Panc1 (cell line): ENCODE results near the gene EIF4ENIF1. TPM values are rescaled to one million over a fixed set of nuclear protein-coding genes. Genes with fewer than 3 reads are reported as not detected.

ENCODE experiments used
- ATAC-seq: fragments of 200-7000 bp; cut with Tn5 transposase; 2 replicates; pipeline ENCODE4 v1.9.1; 2020; ENCODE audit warnings: mild to moderate bottlenecking, moderate library complexity
- BruUV-seq: library from RNA; stranded (reverse); fragments of 400-500 nt; replicated peaks from 2 replicates; lab custom pipeline; 2021; lab: Mats Ljungman, UMichigan
- CTCF ChIA-PET: fragments of 300-600 bp; sonication (Branson Sonifier 250); formaldehyde crosslinking; loops from one replicate; lab custom pipeline; 2022; ENCODE audit warnings: antibody characterized with exemption; lab: Charles Lee
- POLR2A ChIA-PET: fragments of 300-600 bp; sonication (Branson Sonifier 250); formaldehyde crosslinking; loops from one replicate; lab custom pipeline; 2022; ENCODE audit warnings: antibody characterized with exemption; lab: Charles Lee
- DNase-seq: peaks from one replicate; pipeline ENCODE4 v3.0.0-alpha.2; 2010; ENCODE audit warnings: low read depth, low spot score
- H3K27ac ChIP-seq: 2 replicates; pipeline ENCODE4 v1.5.1; 2011; ENCODE audit warnings: mild to moderate bottlenecking, low read length, inconsistent platforms
- H3K27me3 ChIP-seq: fragments of 200-500 bp; sonication (Bioruptor generic); 2 replicates; pipeline ENCODE4 v1.6.0; 2014; ENCODE audit warnings: low read length, inconsistent platforms; ENCODE audit not compliant: control insufficient read depth, insufficient read depth
- H3K36me3 ChIP-seq: fragments of 200-500 bp; sonication (Bioruptor generic); 2 replicates; pipeline ENCODE4 v1.5.1; 2014; ENCODE audit warnings: inconsistent platforms, mild to moderate bottlenecking, low read length, moderate library complexity; ENCODE audit not compliant: control insufficient read depth, insufficient read depth
- H3K4me1 ChIP-seq: 2 replicates; pipeline ENCODE4 v1.5.1; 2011; ENCODE audit warnings: inconsistent platforms, mild to moderate bottlenecking, low read length, moderate library complexity; ENCODE audit not compliant: control insufficient read depth, insufficient read depth
- H3K4me3 ChIP-seq, 2 experiments: 2 replicates each; pipeline ENCODE4 v1.5.1; 2011 to 2012; ENCODE audit warnings: low read depth in 2 of 2, low read length in 2 of 2, mild to moderate bottlenecking in 2 of 2, inconsistent platforms in 1 of 2, moderate library complexity in 1 of 2
- H3K9me3 ChIP-seq: fragments of 200-500 bp; sonication (Bioruptor generic); 2 replicates; pipeline ENCODE4 v1.5.1; 2014; ENCODE audit warnings: low read depth, mild to moderate bottlenecking, inconsistent platforms, low read length, moderate library complexity; ENCODE audit not compliant: control insufficient read depth, insufficient read depth
- POLR2AphosphoS5 ChIP-seq: IDR thresholded peaks from 2 replicates; pipeline ENCODE4 v1.6.1; 2012; ENCODE audit warnings: mild to moderate bottlenecking, low read depth, low read length, moderate library complexity
- REST ChIP-seq, 2 experiments: IDR thresholded peaks; 2 replicates each; pipeline ENCODE4 v1.6.1; 2011 to 2012; ENCODE audit warnings: low read depth in 2 of 2, control low read depth in 1 of 2, low read length in 1 of 2, mild to moderate bottlenecking in 1 of 2, moderate library complexity in 1 of 2; ENCODE audit not compliant: insufficient read depth in 1 of 2
- SIN3A ChIP-seq: IDR thresholded peaks from 2 replicates; pipeline ENCODE4 v1.6.1; 2012; ENCODE audit warnings: low read depth, mild to moderate bottlenecking, low read length, moderate library complexity, borderline replicate concordance; ENCODE audit not compliant: insufficient read depth
- TCF7L2 ChIP-seq: IDR thresholded peaks from 2 replicates; pipeline ENCODE4 v1.6.1; 2011; ENCODE audit warnings: mild to moderate bottlenecking, low read depth, low read length, inconsistent platforms
- in situ Hi-C: cut with HindIII; loops from 2 replicates; pipeline ENCODE4 v1.10.0; 2016; ENCODE audit warnings: low sequenced_read_pairs, low pct_unique_long_range_greater_than_20kb
- intact Hi-C: fragments of 100-400 bp; cut with micrococcal nuclease; formaldehyde crosslinking; loops from one replicate; pipeline ENCODE4 v1.10.0; 2022; ENCODE audit not compliant: unreplicated experiment
- total RNA-seq: library from RNA; stranded (reverse); gene quantifications from one replicate; pipeline ENCODE4 v1.2.1, GENCODE V29; 2021; ENCODE audit not compliant: unreplicated experiment
- TF ChIP-seq, protein P1 (sequence below): fragments of 450-650 bp; IDR thresholded peaks from 2 replicates; pipeline ENCODE4 v1.5.1; 2017; ENCODE audit warnings: mild to moderate bottlenecking

Gene EIF4ENIF1
- total RNA-seq, 1 experiment from 2014 or later, result 23.3 TPM

DNA sequence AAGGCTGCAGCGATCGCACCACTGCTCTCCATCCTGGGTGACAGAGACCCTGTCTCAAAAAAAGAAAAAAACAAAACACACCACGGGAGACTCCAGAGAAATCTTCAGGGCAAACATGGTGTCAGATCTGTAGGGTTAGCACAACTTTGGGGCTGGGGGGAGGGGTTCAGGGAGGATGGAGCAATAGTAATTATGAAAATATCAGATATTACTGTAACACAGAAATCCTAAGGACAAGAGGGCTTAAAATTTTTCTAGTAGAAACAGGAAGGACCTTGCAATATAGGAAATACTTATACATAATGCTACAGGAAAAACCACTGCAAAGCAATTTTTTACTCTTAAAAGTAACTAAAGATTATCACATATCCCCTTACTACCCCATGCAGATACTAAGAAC is 13.8 kb downstream of the EIF4ENIF1 start:
- no TSS peak for BruUV-seq
- Histone ChIP-seq H3K9me3 (no peaks in the 10 kb centered on the region), H3K36me3 (peaks cover 8% of the 10 kb centered on the region), H3K27ac (no peak overlapping the region), H3K27me3 (no peaks in the 10 kb centered on the region), H3K4me1 (no peaks in the 10 kb centered on the region), H3K4me3 (no peak overlapping the region)
- intact Hi-C loops (no loop called here), in situ Hi-C loops (no loop called here)
- no peak for ATAC-seq
- DNase-seq, result no peak
- POLR2A ChIA-PET, result no interaction called here
- TF ChIP-seq SIN3A (no peak), POLR2AphosphoS5 (no peak), TCF7L2 (no peak), REST (IDR thresholded peaks at IDR 0.05; ENCODE audit: insufficient read depth in 1 of 2, low read depth in 2 of 2, low read length in 1 of 2) (no peak)
- TF ChIP-seq, protein P1, sequence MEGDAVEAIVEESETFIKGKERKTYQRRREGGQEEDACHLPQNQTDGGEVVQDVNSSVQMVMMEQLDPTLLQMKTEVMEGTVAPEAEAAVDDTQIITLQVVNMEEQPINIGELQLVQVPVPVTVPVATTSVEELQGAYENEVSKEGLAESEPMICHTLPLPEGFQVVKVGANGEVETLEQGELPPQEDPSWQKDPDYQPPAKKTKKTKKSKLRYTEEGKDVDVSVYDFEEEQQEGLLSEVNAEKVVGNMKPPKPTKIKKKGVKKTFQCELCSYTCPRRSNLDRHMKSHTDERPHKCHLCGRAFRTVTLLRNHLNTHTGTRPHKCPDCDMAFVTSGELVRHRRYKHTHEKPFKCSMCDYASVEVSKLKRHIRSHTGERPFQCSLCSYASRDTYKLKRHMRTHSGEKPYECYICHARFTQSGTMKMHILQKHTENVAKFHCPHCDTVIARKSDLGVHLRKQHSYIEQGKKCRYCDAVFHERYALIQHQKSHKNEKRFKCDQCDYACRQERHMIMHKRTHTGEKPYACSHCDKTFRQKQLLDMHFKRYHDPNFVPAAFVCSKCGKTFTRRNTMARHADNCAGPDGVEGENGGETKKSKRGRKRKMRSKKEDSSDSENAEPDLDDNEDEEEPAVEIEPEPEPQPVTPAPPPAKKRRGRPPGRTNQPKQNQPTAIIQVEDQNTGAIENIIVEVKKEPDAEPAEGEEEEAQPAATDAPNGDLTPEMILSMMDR, result no peak
- CTCF ChIA-PET, result no interaction called here

DNA sequence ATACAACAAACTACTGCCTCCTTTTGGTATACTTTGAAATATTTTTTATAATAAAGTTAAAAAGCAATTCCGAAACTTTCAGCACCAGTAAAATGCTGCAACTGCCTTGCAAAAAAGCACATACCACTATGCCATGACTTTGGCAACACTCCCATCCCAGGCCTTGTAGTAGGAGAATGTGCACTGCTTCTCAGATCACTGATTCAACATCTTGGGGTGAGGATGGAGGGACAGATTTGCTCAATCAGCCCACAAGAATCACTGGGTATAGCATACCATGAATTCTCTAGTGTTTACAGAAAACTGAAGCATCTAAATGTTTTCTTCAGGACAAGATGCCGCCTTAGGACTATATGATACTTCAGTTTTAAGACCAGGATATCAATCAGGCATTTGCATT is 14.9 kb downstream of the EIF4ENIF1 start:
- H3K4me1 ChIP-seq, result no peaks in the 10 kb centered on the region
- H3K9me3 ChIP-seq, result no peaks in the 10 kb centered on the region
- ChIA-PET POLR2A (no interaction called here), CTCF (no interaction called here)
- no peak for TF ChIP-seq SIN3A
- no peak for TF ChIP-seq POLR2AphosphoS5
- H3K27ac ChIP-seq, result no peak overlapping the region
- H3K4me3 ChIP-seq, result no peak overlapping the region
- H3K36me3 ChIP-seq, result peaks cover 5% of the 10 kb centered on the region
- intact Hi-C loops, result no loop called here
- no peaks in the 10 kb centered on the region for H3K27me3 ChIP-seq
- DNase-seq (no peak), ATAC-seq (no peak)
- in situ Hi-C loops, result no loop called here
- BruUV-seq, result no TSS peak

DNA sequence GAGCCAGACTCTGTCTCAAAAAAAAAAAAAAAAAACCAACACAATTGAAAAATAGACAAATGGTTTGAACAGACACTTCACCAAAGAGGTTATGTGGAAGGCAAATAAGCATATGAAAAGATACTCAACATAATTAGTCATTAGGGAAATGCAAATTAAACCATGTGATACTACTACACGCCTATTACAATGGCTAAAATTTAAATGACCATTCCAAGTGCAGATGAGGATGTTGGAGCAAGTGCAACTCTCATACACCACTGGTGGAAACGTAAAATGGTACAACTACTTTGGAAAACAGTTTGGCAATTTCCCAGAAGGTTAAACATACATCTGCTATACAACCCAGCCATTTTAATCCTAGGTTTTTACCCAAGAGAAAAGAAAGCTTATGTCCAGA is 24.3 kb downstream of the EIF4ENIF1 start:
- Histone ChIP-seq H3K4me1 (no peaks in the 10 kb centered on the region), H3K4me3 (no peak overlapping the region), H3K9me3 (no peaks in the 10 kb centered on the region), H3K27me3 (no peaks in the 10 kb centered on the region), H3K27ac (no peak overlapping the region), H3K36me3 (peaks cover 8% of the 10 kb centered on the region)
- POLR2A ChIA-PET, result no interaction called here
- in situ Hi-C loops (no loop called here), intact Hi-C loops (no loop called here)
- CTCF ChIA-PET, result no interaction called here
- ATAC-seq (no peak), DNase-seq (no peak)
- TF ChIP-seq REST (IDR thresholded peaks at IDR 0.05; ENCODE audit: insufficient read depth in 1 of 2, low read depth in 2 of 2, low read length in 1 of 2) (no peak), POLR2AphosphoS5 (no peak), SIN3A (no peak), TCF7L2 (no peak)
- no TSS peak for BruUV-seq
